Panc1 (cell line): ENCODE measurements around the gene KANK4. TPM values are rescaled to one million over a fixed set of nuclear protein-coding genes. Genes with fewer than 3 reads are reported as not detected.

Source experiments
- ATAC-seq: fragments of 200-7000 bp; cut with Tn5 transposase; 2 replicates; pipeline ENCODE4 v1.9.1; 2020; ENCODE audit warnings: mild to moderate bottlenecking, moderate library complexity
- BruUV-seq: library from RNA; stranded (reverse); fragments of 400-500 nt; replicated peaks from 2 replicates; lab custom pipeline; 2021; lab: Mats Ljungman, UMichigan
- CTCF ChIA-PET: fragments of 300-600 bp; sonication (Branson Sonifier 250); formaldehyde crosslinking; loops from one replicate; lab custom pipeline; 2022; ENCODE audit warnings: antibody characterized with exemption; lab: Charles Lee
- POLR2A ChIA-PET: fragments of 300-600 bp; sonication (Branson Sonifier 250); formaldehyde crosslinking; loops from one replicate; lab custom pipeline; 2022; ENCODE audit warnings: antibody characterized with exemption; lab: Charles Lee
- DNase-seq: peaks from one replicate; pipeline ENCODE4 v3.0.0-alpha.2; 2010; ENCODE audit warnings: low read depth, low spot score
- H3K27ac ChIP-seq: 2 replicates; pipeline ENCODE4 v1.5.1; 2011; ENCODE audit warnings: mild to moderate bottlenecking, low read length, inconsistent platforms
- H3K27me3 ChIP-seq: fragments of 200-500 bp; sonication (Bioruptor generic); 2 replicates; pipeline ENCODE4 v1.6.0; 2014; ENCODE audit warnings: low read length, inconsistent platforms; ENCODE audit not compliant: control insufficient read depth, insufficient read depth
- H3K36me3 ChIP-seq: fragments of 200-500 bp; sonication (Bioruptor generic); 2 replicates; pipeline ENCODE4 v1.5.1; 2014; ENCODE audit warnings: inconsistent platforms, mild to moderate bottlenecking, low read length, moderate library complexity; ENCODE audit not compliant: control insufficient read depth, insufficient read depth
- H3K4me1 ChIP-seq: 2 replicates; pipeline ENCODE4 v1.5.1; 2011; ENCODE audit warnings: inconsistent platforms, mild to moderate bottlenecking, low read length, moderate library complexity; ENCODE audit not compliant: control insufficient read depth, insufficient read depth
- H3K4me3 ChIP-seq, 2 experiments: 2 replicates each; pipeline ENCODE4 v1.5.1; 2011 to 2012; ENCODE audit warnings: low read depth in 2 of 2, low read length in 2 of 2, mild to moderate bottlenecking in 2 of 2, inconsistent platforms in 1 of 2, moderate library complexity in 1 of 2
- H3K9me3 ChIP-seq: fragments of 200-500 bp; sonication (Bioruptor generic); 2 replicates; pipeline ENCODE4 v1.5.1; 2014; ENCODE audit warnings: low read depth, mild to moderate bottlenecking, inconsistent platforms, low read length, moderate library complexity; ENCODE audit not compliant: control insufficient read depth, insufficient read depth
- POLR2AphosphoS5 ChIP-seq: IDR thresholded peaks from 2 replicates; pipeline ENCODE4 v1.6.1; 2012; ENCODE audit warnings: mild to moderate bottlenecking, low read depth, low read length, moderate library complexity
- SIN3A ChIP-seq: IDR thresholded peaks from 2 replicates; pipeline ENCODE4 v1.6.1; 2012; ENCODE audit warnings: low read depth, mild to moderate bottlenecking, low read length, moderate library complexity, borderline replicate concordance; ENCODE audit not compliant: insufficient read depth
- TCF7L2 ChIP-seq: IDR thresholded peaks from 2 replicates; pipeline ENCODE4 v1.6.1; 2011; ENCODE audit warnings: mild to moderate bottlenecking, low read depth, low read length, inconsistent platforms
- in situ Hi-C: cut with HindIII; loops from 2 replicates; pipeline ENCODE4 v1.10.0; 2016; ENCODE audit warnings: low sequenced_read_pairs, low pct_unique_long_range_greater_than_20kb
- intact Hi-C: fragments of 100-400 bp; cut with micrococcal nuclease; formaldehyde crosslinking; loops from one replicate; pipeline ENCODE4 v1.10.0; 2022; ENCODE audit not compliant: unreplicated experiment
- total RNA-seq: library from RNA; stranded (reverse); gene quantifications from one replicate; pipeline ENCODE4 v1.2.1, GENCODE V29; 2021; ENCODE audit not compliant: unreplicated experiment
- TF ChIP-seq, protein P1 (sequence below), 2 experiments: IDR thresholded peaks; 2 replicates each; pipeline ENCODE4 v1.6.1; 2011 to 2012; ENCODE audit warnings: low read depth in 2 of 2, control low read depth in 1 of 2, low read length in 1 of 2, mild to moderate bottlenecking in 1 of 2, moderate library complexity in 1 of 2; ENCODE audit not compliant: insufficient read depth in 1 of 2
- TF ChIP-seq, protein P2 (sequence below): fragments of 450-650 bp; IDR thresholded peaks from 2 replicates; pipeline ENCODE4 v1.5.1; 2017; ENCODE audit warnings: mild to moderate bottlenecking

KANK4 gene
- total RNA-seq, 1 experiment from 2014 or later, result 0.18 TPM

DNA sequence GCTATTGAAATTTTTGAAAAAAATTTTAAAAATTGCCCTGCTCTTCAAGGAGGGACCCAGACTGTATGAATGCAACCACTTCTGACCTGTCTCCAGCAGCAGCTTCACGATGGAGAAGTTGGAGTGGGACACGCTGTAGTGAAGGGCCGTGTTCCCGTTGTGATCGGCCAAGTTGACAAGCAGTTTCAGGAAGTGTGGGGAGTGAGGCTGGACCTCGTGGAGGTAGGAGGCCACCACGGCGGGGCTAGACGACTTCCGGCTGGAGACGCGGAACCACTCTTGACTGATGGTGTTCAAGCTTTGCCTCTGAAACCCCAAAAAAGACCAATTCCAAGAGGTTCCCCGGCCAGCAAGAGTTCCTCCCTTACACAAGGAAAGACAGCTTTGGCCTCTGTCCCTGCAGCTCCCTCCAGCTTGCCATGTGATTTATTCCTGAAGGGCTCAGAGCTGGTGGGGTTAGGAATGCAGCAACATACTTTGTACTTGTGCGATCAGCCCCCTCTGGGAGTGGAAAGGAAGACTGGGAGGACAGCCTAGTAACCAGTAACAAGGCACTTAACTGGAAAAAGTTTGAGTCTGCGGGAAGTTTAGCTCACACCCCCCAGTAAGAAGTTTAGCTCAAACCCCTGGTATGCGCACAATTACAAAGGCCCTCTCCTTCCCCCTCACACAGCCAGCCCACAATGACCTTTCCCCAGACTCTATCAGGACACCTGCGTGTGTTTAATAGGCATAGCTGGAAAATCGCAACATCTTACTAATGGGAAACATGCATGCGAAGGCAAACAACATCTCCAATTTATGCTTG, 56.0 kb downstream of the KANK4 start:
- intact Hi-C loops, result no loop called here
- Histone ChIP-seq H3K9me3 (no peaks in the 10 kb centered on the region), H3K27me3 (0 out of 2 replicates have a peak, but pooled peaks cover 2% of the 10 kb centered on the region), H3K4me1 (no peaks in the 10 kb centered on the region), H3K36me3 (no peaks in the 10 kb centered on the region), H3K27ac (no peak overlapping the region), H3K4me3 (no peak overlapping the region)
- TF ChIP-seq SIN3A (no peak), TCF7L2 (no peak), POLR2AphosphoS5 (no peak)
- TF ChIP-seq, protein P1, sequence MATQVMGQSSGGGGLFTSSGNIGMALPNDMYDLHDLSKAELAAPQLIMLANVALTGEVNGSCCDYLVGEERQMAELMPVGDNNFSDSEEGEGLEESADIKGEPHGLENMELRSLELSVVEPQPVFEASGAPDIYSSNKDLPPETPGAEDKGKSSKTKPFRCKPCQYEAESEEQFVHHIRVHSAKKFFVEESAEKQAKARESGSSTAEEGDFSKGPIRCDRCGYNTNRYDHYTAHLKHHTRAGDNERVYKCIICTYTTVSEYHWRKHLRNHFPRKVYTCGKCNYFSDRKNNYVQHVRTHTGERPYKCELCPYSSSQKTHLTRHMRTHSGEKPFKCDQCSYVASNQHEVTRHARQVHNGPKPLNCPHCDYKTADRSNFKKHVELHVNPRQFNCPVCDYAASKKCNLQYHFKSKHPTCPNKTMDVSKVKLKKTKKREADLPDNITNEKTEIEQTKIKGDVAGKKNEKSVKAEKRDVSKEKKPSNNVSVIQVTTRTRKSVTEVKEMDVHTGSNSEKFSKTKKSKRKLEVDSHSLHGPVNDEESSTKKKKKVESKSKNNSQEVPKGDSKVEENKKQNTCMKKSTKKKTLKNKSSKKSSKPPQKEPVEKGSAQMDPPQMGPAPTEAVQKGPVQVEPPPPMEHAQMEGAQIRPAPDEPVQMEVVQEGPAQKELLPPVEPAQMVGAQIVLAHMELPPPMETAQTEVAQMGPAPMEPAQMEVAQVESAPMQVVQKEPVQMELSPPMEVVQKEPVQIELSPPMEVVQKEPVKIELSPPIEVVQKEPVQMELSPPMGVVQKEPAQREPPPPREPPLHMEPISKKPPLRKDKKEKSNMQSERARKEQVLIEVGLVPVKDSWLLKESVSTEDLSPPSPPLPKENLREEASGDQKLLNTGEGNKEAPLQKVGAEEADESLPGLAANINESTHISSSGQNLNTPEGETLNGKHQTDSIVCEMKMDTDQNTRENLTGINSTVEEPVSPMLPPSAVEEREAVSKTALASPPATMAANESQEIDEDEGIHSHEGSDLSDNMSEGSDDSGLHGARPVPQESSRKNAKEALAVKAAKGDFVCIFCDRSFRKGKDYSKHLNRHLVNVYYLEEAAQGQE (IDR thresholded peaks at IDR 0.05; ENCODE audit: insufficient read depth in 1 of 2, low read depth in 2 of 2, low read length in 1 of 2), result no peak
- TF ChIP-seq, protein P2, sequence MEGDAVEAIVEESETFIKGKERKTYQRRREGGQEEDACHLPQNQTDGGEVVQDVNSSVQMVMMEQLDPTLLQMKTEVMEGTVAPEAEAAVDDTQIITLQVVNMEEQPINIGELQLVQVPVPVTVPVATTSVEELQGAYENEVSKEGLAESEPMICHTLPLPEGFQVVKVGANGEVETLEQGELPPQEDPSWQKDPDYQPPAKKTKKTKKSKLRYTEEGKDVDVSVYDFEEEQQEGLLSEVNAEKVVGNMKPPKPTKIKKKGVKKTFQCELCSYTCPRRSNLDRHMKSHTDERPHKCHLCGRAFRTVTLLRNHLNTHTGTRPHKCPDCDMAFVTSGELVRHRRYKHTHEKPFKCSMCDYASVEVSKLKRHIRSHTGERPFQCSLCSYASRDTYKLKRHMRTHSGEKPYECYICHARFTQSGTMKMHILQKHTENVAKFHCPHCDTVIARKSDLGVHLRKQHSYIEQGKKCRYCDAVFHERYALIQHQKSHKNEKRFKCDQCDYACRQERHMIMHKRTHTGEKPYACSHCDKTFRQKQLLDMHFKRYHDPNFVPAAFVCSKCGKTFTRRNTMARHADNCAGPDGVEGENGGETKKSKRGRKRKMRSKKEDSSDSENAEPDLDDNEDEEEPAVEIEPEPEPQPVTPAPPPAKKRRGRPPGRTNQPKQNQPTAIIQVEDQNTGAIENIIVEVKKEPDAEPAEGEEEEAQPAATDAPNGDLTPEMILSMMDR, result no peak
- no peak for DNase-seq
- POLR2A ChIA-PET, result no interaction called here
- CTCF ChIA-PET, result no interaction called here
- in situ Hi-C loops, result no loop called here
- BruUV-seq, result no TSS peak
- ATAC-seq, result no peak

DNA sequence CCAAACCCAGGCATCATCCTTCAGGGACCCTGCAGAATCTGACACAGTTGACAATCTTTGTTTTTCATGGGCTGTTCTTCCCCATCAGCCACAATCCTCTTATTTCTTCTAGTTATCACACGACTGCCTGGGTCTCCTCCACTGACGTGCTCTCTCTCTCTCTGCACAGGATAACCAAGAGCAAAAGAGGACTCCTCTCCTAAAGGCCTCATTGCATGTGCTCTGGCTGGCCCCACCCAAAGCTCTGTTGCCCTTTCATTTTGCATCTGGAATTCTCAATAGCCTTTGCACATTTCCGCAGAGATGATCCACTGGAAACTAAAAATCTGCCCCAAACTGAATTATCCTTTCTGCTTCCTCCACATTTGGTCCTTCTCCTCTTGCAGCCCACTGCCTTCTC, 58.5 kb downstream of the KANK4 start:
- BruUV-seq, result no TSS peak
- intact Hi-C loops, result no loop called here
- ATAC-seq (no peak), DNase-seq (no peak)
- ChIA-PET POLR2A (no interaction called here), CTCF (interaction anchor here (0.7 to 1.0 kb wide), 2 partner anchors 21 to 154 kb away, joined by 3 to 6 read pairs; no protein-coding TSS in a partner anchor)
- in situ Hi-C loops, result no loop called here
- Histone ChIP-seq H3K4me3 (no peak overlapping the region), H3K4me1 (no peaks in the 10 kb centered on the region), H3K36me3 (no peaks in the 10 kb centered on the region), H3K27me3 (0 out of 2 replicates have a peak, but pooled peaks cover 5% of the 10 kb centered on the region), H3K9me3 (no peaks in the 10 kb centered on the region), H3K27ac (no peak overlapping the region)
- TF ChIP-seq, protein P1 (IDR thresholded peaks at IDR 0.05; ENCODE audit: insufficient read depth in 1 of 2, low read depth in 2 of 2, low read length in 1 of 2), result no peak
- no peak for TF ChIP-seq TCF7L2
- TF ChIP-seq POLR2AphosphoS5, result no peak
- TF ChIP-seq, protein P2, result no peak
- TF ChIP-seq SIN3A, result no peak
